K562 (cell line): ENCODE measurements around the gene NIPAL3. TPM values are rescaled to one million over a fixed set of nuclear protein-coding genes. Genes with fewer than 3 reads are reported as not detected.

Source experiments
- CBX1 ChIP-seq: sonication (generic); IDR thresholded peaks from 2 replicates; pipeline ENCODE4 v1.6.1; 2016; ENCODE audit warnings: antibody characterized with exemption, low read depth, mild to moderate bottlenecking
- CSDE1 ChIP-seq, 2 experiments: fragments of 450-650 bp; IDR thresholded peaks; 2 replicates each; pipeline ENCODE4 v1.6.1; 2016; ENCODE audit warnings: mild to moderate bottlenecking in 1 of 2
- HNRNPLL ChIP-seq: fragments of 200-400 bp; formaldehyde crosslinking; IDR thresholded peaks from 2 replicates; pipeline ENCODE4 v1.6.1; 2017; ENCODE audit warnings: low read length, low read depth, mild to moderate bottlenecking; ENCODE audit not compliant: poor library complexity, severe bottlenecking
- KAT7 ChIP-seq: sonication (generic); formaldehyde crosslinking; IDR thresholded peaks from 2 replicates; pipeline ENCODE4 v1.8.0; 2022; ENCODE audit warnings: missing genetic modification reagents, mild to moderate bottlenecking, borderline replicate concordance
- KLF6 ChIP-seq: fragments of 250-450 bp; sonication (Bioruptor Pico); IDR thresholded peaks from 2 replicates; pipeline ENCODE4 v1.4.0; 2020; ENCODE audit warnings: mild to moderate bottlenecking, moderate library complexity, borderline replicate concordance
- MITF ChIP-seq: IDR thresholded peaks from 2 replicates; pipeline ENCODE4 v1.6.1; 2014; ENCODE audit warnings: antibody characterized with exemption
- MLLT1 ChIP-seq, 2 experiments: fragments of 450-650 bp; IDR thresholded peaks; 2 replicates each; pipeline ENCODE4 v1.6.1; 2016
- PKNOX1 ChIP-seq: fragments of 450-650 bp; IDR thresholded peaks from 2 replicates; pipeline ENCODE4 v1.6.1; 2016
- PRPF4 ChIP-seq: fragments of 200-400 bp; formaldehyde crosslinking; IDR thresholded peaks from one replicate; pipeline ENCODE4 v1.6.1; 2017; ENCODE audit warnings: low read length, low read depth, mild to moderate bottlenecking; ENCODE audit not compliant: insufficient read depth, poor library complexity, severe bottlenecking
- ZNF77 ChIP-seq: fragments of 250-450 bp; sonication (Bioruptor Pico); IDR thresholded peaks from 2 replicates; pipeline ENCODE4 v1.5.0; 2020
- polyA plus RNA-seq, 8 experiments: library from polyadenylated mRNA; depleted of rRNA in 4 of 8; stranded (reverse) in 5 of 8; unstranded in 3 of 8; fragments of >200 nt; fragmentation: Nextera tagmentation in 2 of 8; fragmentation: Illumina TruSeq in 1 of 8; extraction: Ambion mirVana in 2 of 8; extraction: Trizol in 1 of 8; gene quantifications; 2 replicates each; pipeline versions ENCODE4 v1.2.1 to v1.2.3, GENCODE V29; 2011 to 2014; ENCODE audit warnings: inconsistent platforms in 1 of 8, missing spikeins in 1 of 8
- total RNA-seq, 7 experiments: library from RNA; depleted of rRNA in 6 of 7; stranded (reverse); fragments of >200 nt in 6 of 7; fragmentation: Illumina TruSeq in 2 of 7; extraction: Trizol in 2 of 7; gene quantifications; 2 replicates each; pipeline versions ENCODE4 v1.2.1 to v1.2.3, GENCODE V29; 2011 to 2021; ENCODE audit warnings: low replicate concordance in 1 of 7
- TF ChIP-seq, protein P1 (sequence below): fragments of 250-450 bp; sonication (Bioruptor Pico); IDR thresholded peaks from 2 replicates; pipeline ENCODE4 v1.4.0; 2020
- TF ChIP-seq, protein P2 (sequence below): fragments of 450-650 bp; formaldehyde crosslinking; conservative IDR thresholded peaks from 2 replicates; pipeline ENCODE4 v1.4.0; 2022; ENCODE audit warnings: mild to moderate bottlenecking, missing genetic modification characterization

Gene NIPAL3
- total and polyA plus RNA-seq, 9 of the 15 experiments (the other 6 are each of a cell fraction or from before 2014, with no cell fraction given) = 10.5 to 26.3 (median 16.0) TPM

GRCh38 chr1:24418898-24419628, 3.5 kb downstream of the NIPAL3 start (continued):
- TF ChIP-seq MITF (peak; percentile 44; the same call in 1 of the 2 replicates), MLLT1 (IDR thresholded peaks at IDR 0.05) (peak in 1 of 2 experiments; percentile 47; a peak in 1 of 4 replicates), HNRNPLL (no peak), ZNF77 (no peak), CBX1 (no peak), CSDE1 (IDR thresholded peaks at IDR 0.05) (0 out of 4 replicates have a peak, but pooled peaks of 1 of the 2 experiments have one; percentile 76), PKNOX1 (peak; percentile 94), PRPF4 (no peak), KLF6 (CRISPR knock-in tag) (no peak), KAT7 (CRISPR knock-in tag) (0 out of 2 replicates have a peak, but pooled peaks have one; percentile 44)
- TF ChIP-seq, protein P1, sequence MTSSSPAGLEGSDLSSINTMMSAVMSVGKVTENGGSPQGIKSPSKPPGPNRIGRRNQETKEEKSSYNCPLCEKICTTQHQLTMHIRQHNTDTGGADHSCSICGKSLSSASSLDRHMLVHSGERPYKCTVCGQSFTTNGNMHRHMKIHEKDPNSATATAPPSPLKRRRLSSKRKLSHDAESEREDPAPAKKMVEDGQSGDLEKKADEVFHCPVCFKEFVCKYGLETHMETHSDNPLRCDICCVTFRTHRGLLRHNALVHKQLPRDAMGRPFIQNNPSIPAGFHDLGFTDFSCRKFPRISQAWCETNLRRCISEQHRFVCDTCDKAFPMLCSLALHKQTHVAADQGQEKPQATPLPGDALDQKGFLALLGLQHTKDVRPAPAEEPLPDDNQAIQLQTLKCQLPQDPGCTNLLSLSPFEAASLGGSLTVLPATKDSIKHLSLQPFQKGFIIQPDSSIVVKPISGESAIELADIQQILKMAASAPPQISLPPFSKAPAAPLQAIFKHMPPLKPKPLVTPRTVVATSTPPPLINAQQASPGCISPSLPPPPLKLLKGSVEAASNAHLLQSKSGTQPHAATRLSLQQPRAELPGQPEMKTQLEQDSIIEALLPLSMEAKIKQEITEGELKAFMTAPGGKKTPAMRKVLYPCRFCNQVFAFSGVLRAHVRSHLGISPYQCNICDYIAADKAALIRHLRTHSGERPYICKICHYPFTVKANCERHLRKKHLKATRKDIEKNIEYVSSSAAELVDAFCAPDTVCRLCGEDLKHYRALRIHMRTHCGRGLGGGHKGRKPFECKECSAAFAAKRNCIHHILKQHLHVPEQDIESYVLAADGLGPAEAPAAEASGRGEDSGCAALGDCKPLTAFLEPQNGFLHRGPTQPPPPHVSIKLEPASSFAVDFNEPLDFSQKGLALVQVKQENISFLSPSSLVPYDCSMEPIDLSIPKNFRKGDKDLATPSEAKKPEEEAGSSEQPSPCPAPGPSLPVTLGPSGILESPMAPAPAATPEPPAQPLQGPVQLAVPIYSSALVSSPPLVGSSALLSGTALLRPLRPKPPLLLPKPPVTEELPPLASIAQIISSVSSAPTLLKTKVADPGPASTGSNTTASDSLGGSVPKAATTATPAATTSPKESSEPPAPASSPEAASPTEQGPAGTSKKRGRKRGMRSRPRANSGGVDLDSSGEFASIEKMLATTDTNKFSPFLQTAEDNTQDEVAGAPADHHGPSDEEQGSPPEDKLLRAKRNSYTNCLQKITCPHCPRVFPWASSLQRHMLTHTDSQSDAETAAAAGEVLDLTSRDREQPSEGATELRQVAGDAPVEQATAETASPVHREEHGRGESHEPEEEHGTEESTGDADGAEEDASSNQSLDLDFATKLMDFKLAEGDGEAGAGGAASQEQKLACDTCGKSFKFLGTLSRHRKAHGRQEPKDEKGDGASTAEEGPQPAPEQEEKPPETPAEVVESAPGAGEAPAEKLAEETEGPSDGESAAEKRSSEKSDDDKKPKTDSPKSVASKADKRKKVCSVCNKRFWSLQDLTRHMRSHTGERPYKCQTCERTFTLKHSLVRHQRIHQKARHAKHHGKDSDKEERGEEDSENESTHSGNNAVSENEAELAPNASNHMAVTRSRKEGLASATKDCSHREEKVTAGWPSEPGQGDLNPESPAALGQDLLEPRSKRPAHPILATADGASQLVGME (CRISPR knock-in tag) = no peak
- TF ChIP-seq, protein P2, sequence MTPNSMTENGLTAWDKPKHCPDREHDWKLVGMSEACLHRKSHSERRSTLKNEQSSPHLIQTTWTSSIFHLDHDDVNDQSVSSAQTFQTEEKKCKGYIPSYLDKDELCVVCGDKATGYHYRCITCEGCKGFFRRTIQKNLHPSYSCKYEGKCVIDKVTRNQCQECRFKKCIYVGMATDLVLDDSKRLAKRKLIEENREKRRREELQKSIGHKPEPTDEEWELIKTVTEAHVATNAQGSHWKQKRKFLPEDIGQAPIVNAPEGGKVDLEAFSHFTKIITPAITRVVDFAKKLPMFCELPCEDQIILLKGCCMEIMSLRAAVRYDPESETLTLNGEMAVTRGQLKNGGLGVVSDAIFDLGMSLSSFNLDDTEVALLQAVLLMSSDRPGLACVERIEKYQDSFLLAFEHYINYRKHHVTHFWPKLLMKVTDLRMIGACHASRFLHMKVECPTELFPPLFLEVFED = no peak
